ENCODE measurements around the gene IRS2. TPM values are rescaled to one million over a fixed set of nuclear protein-coding genes. Genes with fewer than 3 reads are reported as not detected.

Gene IRS2
- total RNA-seq, 1 experiment from 2014 or later: 9.2 TPM

DNA sequence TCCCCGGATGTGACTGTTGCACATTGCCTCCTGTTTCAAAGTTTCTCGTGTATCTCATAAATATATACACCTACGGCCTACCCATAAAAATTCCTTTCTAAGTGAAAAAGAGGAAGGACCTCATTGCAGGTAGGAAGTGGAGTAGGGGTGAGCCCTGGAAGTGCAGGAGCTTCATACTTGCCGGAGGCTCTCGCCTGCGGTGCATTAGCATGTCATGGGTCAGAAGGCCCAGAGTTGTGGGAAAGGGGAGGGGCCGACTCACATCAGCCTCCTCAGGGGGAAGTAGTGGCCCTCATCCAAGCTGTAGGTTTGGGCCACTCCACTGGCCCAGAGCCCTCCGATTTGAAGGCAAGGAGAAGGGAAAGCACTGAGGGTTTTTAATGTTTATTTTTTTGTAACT, 26.0 kb upstream of the IRS2 start (continued):
- TF ChIP-seq, protein P1, sequence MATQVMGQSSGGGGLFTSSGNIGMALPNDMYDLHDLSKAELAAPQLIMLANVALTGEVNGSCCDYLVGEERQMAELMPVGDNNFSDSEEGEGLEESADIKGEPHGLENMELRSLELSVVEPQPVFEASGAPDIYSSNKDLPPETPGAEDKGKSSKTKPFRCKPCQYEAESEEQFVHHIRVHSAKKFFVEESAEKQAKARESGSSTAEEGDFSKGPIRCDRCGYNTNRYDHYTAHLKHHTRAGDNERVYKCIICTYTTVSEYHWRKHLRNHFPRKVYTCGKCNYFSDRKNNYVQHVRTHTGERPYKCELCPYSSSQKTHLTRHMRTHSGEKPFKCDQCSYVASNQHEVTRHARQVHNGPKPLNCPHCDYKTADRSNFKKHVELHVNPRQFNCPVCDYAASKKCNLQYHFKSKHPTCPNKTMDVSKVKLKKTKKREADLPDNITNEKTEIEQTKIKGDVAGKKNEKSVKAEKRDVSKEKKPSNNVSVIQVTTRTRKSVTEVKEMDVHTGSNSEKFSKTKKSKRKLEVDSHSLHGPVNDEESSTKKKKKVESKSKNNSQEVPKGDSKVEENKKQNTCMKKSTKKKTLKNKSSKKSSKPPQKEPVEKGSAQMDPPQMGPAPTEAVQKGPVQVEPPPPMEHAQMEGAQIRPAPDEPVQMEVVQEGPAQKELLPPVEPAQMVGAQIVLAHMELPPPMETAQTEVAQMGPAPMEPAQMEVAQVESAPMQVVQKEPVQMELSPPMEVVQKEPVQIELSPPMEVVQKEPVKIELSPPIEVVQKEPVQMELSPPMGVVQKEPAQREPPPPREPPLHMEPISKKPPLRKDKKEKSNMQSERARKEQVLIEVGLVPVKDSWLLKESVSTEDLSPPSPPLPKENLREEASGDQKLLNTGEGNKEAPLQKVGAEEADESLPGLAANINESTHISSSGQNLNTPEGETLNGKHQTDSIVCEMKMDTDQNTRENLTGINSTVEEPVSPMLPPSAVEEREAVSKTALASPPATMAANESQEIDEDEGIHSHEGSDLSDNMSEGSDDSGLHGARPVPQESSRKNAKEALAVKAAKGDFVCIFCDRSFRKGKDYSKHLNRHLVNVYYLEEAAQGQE (IDR thresholded peaks at IDR 0.05; ENCODE audit: low read depth): no peak

DNA sequence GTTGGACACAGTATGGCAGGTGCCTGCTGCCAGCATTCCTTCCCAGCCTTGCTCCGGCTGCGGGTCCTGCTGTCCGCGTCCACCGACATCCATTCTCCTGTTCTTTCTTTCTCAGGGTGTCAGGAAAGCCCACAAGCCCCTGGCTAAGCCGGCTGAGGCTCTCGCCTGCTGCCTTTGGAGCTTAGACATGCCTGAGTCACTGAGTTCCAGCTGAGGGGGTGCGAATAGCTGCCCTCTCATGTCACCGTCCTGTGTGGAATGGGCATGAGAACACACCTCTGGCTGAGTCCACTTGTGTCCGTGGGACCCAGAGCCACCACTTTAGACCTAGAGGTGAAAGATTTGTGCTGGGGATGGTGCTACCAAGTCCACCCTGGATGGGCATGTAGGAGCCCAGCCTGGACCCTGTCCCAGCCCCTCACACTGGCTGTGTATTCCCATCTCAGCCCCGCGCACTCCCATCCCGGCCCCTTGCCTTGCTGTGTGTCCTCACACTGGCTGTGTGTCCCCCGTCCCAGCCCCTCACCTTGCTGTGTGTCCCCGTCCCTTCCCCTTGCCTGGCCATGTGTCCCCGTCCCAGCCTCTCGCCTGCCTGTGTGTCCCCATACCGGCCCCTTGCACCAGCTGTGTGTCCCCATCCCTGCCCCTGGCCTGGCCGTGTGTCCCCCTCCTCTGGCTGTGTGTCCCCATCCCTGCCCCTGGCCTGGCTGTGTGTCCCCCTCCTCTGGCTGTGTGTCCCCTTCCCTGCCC, 24.6 kb upstream of the IRS2 start:
- RAD21 ChIA-PET (ENCODE audit: low non-redundant PET in 1 of 2, low total read pairs in 2 of 2, uncharacterized antibody in 2 of 2, unreplicated experiment in 2 of 2): no interaction called here
- Histone ChIP-seq H3K9ac (ENCODE audit: low read length) (no peak overlapping the region), H2AFZ (ENCODE audit: low read depth, low read length, poor library complexity, severe bottlenecking) (no peak overlapping the region), H4K20me1 (ENCODE audit: insufficient read depth) (no peaks in the 10 kb centered on the region), H3K27me3 (ENCODE audit: insufficient read depth, low read length) (no peaks in the 10 kb centered on the region), H3K27ac (ENCODE audit: low read depth, low read length) (no peak overlapping the region), H3K9me3 (ENCODE audit: control insufficient read depth in 1 of 2, insufficient read depth in 1 of 2, low read depth in 1 of 2, low read length in 2 of 2) (no peaks in the 10 kb centered on the region), H3K4me1 (ENCODE audit: control insufficient read depth in 1 of 2, insufficient read depth in 2 of 2, low read length in 2 of 2) (no peaks in the 10 kb centered on the region), H3K4me3 (replicated peaks in 1 of 2; ENCODE audit: low read depth in 1 of 2, low read length in 2 of 2) (no peak overlapping the region), H3K4me2 (ENCODE audit: low read length) (no peak overlapping the region), H3K36me3 (ENCODE audit: control insufficient read depth in 1 of 2, insufficient read depth in 2 of 2, low read length in 2 of 2) (no peaks in the 10 kb centered on the region), H3K79me2 (ENCODE audit: insufficient read depth, low read length) (no peaks in the 10 kb centered on the region), H3K9me2 (ENCODE audit: insufficient read depth) (no peaks in the 10 kb centered on the region)
- DNase-seq (ENCODE audit: low read depth, low spot score): no peak
- BruUV-seq (replicated peaks): no TSS peak
- ATAC-seq: no peak
- CTCF ChIA-PET: no interaction called here
- intact Hi-C loops (cut with micrococcal nuclease): no loop called here
- TF ChIP-seq ZNF274 (IDR thresholded peaks at IDR 0.05; ENCODE audit: low read depth, low read length) (no peak), FOSL1 (IDR thresholded peaks at IDR 0.05; ENCODE audit: low read depth) (no peak), YY1 (IDR thresholded peaks at IDR 0.05; ENCODE audit: extremely low read depth, insufficient replicate concordance, low read depth, low read length) (no peak), RAD21 (IDR thresholded peaks at IDR 0.05; ENCODE audit: low read depth) (no peak), SP1 (IDR thresholded peaks at IDR 0.05; ENCODE audit: low read depth) (no peak), SIN3A (IDR thresholded peaks at IDR 0.05; ENCODE audit: low read depth) (no peak), SRF (IDR thresholded peaks at IDR 0.05; ENCODE audit: low read depth) (no peak), MAX (IDR thresholded peaks at IDR 0.05) (no peak), CBX3 (IDR thresholded peaks at IDR 0.05; ENCODE audit: low read depth) (no peak), CTCF (IDR thresholded peaks at IDR 0.05 in 2 of 3, conservative IDR thresholded peaks at IDR 0.05 in 1 of 3; ENCODE audit: borderline replicate concordance in 1 of 3, insufficient read depth in 1 of 3, low read depth in 2 of 3, low read length in 2 of 3) (no peak), ZFX (IDR thresholded peaks at IDR 0.05) (no peak), JUND (IDR thresholded peaks at IDR 0.05) (no peak)
- TF ChIP-seq, protein P1 (IDR thresholded peaks at IDR 0.05; ENCODE audit: low read depth): no peak
- POLR2A ChIA-PET: no interaction called here
